HTERT RPE-1 (cell line): ENCODE data around the gene SLC8B1.

Experiments used
- in situ Hi-C: fragments of 300-500 bp; cut with MboI; formaldehyde crosslinking; loops from 4 replicates; pipeline ENCODE4 v1.14.3; 2020; ENCODE audit warnings: low sequenced_read_pairs

Gene SLC8B1

GRCh38 chr12:113271853-113272561 is 62.9 kb downstream of the SLC8B1 start:
- in situ Hi-C loops = no loop called here

GRCh38 chr12:113271466-113271852 is 63.5 kb downstream of the SLC8B1 start:
- in situ Hi-C loops = no loop called here

- in situ Hi-C loops = no loop called here
These were observed 64.2 kb downstream of the SLC8B1 start for GRCh38 chr12:113270709-113271009.

GRCh38 chr12:113269257-113269943 is 65.5 kb downstream of the SLC8B1 start:
- in situ Hi-C loops = no loop called here

- in situ Hi-C loops = no loop called here
These were observed 66.3 kb downstream of the SLC8B1 start for GRCh38 chr12:113268621-113269020.

- in situ Hi-C loops = no loop called here
These were observed 66.8 kb downstream of the SLC8B1 start for GRCh38 chr12:113268136-113268535.

- in situ Hi-C loops = no loop called here
These were observed 67.3 kb downstream of the SLC8B1 start for GRCh38 chr12:113267621-113268020.

GRCh38 chr12:113266106-113266895 is 68.6 kb downstream of the SLC8B1 start:
- in situ Hi-C loops = no loop called here

- in situ Hi-C loops = no loop called here
These were observed 71.4 kb downstream of the SLC8B1 start for GRCh38 chr12:113263431-113263963.

GRCh38 chr12:113262710-113263109 is 72.2 kb downstream of the SLC8B1 start:
- in situ Hi-C loops = no loop called here

GRCh38 chr12:113261847-113262470 is 73.0 kb downstream of the SLC8B1 start:
- in situ Hi-C loops = no loop called here

- in situ Hi-C loops = no loop called here
These were observed 74.1 kb downstream of the SLC8B1 start for GRCh38 chr12:113260636-113261300.

GRCh38 chr12:113260127-113260526 is 74.8 kb downstream of the SLC8B1 start:
- in situ Hi-C loops = no loop called here

- in situ Hi-C loops = no loop called here
These were observed 77.3 kb downstream of the SLC8B1 start for GRCh38 chr12:113257564-113257963.

GRCh38 chr12:113254298-113254697 is 80.6 kb downstream of the SLC8B1 start:
- in situ Hi-C loops = no loop called here

GRCh38 chr12:113253532-113254285 is 81.2 kb downstream of the SLC8B1 start:
- in situ Hi-C loops = no loop called here

GRCh38 chr12:113252494-113252893 is 82.4 kb downstream of the SLC8B1 start:
- in situ Hi-C loops = no loop called here

GRCh38 chr12:113251404-113252070 is 83.4 kb downstream of the SLC8B1 start:
- in situ Hi-C loops = no loop called here

- in situ Hi-C loops = no loop called here
These were observed 84.9 kb downstream of the SLC8B1 start for GRCh38 chr12:113250045-113250444.
